ENCODE measurements around the gene VPS11. TPM values are rescaled to one million over a fixed set of nuclear protein-coding genes. Genes with fewer than 3 reads are reported as not detected.

VPS11 gene
- total RNA-seq, 1 donor from 2014 or later, result 23.4 TPM

GRCh38 chr11:119108146-119108856 is 40.7 kb downstream of the VPS11 start:
- Histone ChIP-seq H3K36me3 (peaks cover 18 to 26% of the 10 kb centered on the region in 2 donors), H3K27ac (peak overlapping the region; percentile 82 to 84), H3K9me3 (no peaks in the 10 kb centered on the region), H3K4me3 (peak overlapping the region; percentile 74 to 95), H3K27me3 (no peaks in the 10 kb centered on the region), H3K4me1 (peaks cover 5 to 20% of the 10 kb centered on the region in 2 donors)
- intact Hi-C loops (cut with DNase I), result loop anchor here (5.0 to 10.0 kb wide), 3 partner anchors 59 to 674 kb away; partner anchors contain the start of genes CBL, KMT2A and NLRX1
- DNase-seq (ENCODE audit: low spot score in 2 of 2), result no peak
- no peak for TF ChIP-seq CTCF (IDR thresholded peaks at IDR 0.05)

GRCh38 chr11:119108857-119109221 is 41.2 kb downstream of the VPS11 start:
- no peak for TF ChIP-seq CTCF (IDR thresholded peaks at IDR 0.05)
- DNase-seq (ENCODE audit: low spot score in 2 of 2), result no peak
- peak overlapping the region in 1 of 2 donors; percentile 95 for H3K4me3 ChIP-seq
- no peaks in the 10 kb centered on the region for H3K9me3 ChIP-seq
- H3K27ac ChIP-seq, result peak overlapping the region in 1 of 2 donors; percentile 82
- H3K4me1 ChIP-seq, result peaks cover 5 to 17% of the 10 kb centered on the region in 2 donors
- no peaks in the 10 kb centered on the region for H3K27me3 ChIP-seq
- intact Hi-C loops (cut with DNase I), result loop anchor here (5.0 to 10.0 kb wide), 3 partner anchors 58 to 674 kb away; partner anchors contain the start of genes CBL, KMT2A and NLRX1
- H3K36me3 ChIP-seq, result peaks cover 23 to 32% of the 10 kb centered on the region in 2 donors

- no peak overlapping the region for H3K4me3 ChIP-seq
- peaks cover 31 to 42% of the 10 kb centered on the region in 2 donors for H3K36me3 ChIP-seq
- intact Hi-C loops (cut with DNase I), result loop anchor here (5.0 to 10.0 kb wide), 3 partner anchors 57 to 675 kb away; partner anchors contain the start of genes CBL, KMT2A and NLRX1
- no peak for TF ChIP-seq CTCF (IDR thresholded peaks at IDR 0.05)
- H3K4me1 ChIP-seq, result peaks cover 5 to 17% of the 10 kb centered on the region in 2 donors
- H3K9me3 ChIP-seq, result no peaks in the 10 kb centered on the region
- DNase-seq (ENCODE audit: low spot score in 2 of 2), result no peak
- no peaks in the 10 kb centered on the region for H3K27me3 ChIP-seq
- H3K27ac ChIP-seq, result no peak overlapping the region
Measured at GRCh38 chr11:119109843-119110242, 42.2 kb downstream of the VPS11 start.

GRCh38 chr11:119110439-119110838 is 42.8 kb downstream of the VPS11 start:
- intact Hi-C loops (cut with DNase I), result no loop called here
- H3K27me3 ChIP-seq, result no peaks in the 10 kb centered on the region
- DNase-seq (ENCODE audit: low spot score in 2 of 2), result no peak
- H3K36me3 ChIP-seq, result peaks cover 31 to 45% of the 10 kb centered on the region in 2 donors
- no peak for TF ChIP-seq CTCF (IDR thresholded peaks at IDR 0.05)
- no peaks in the 10 kb centered on the region for H3K9me3 ChIP-seq
- H3K4me1 ChIP-seq, result peaks cover 5 to 17% of the 10 kb centered on the region in 2 donors
- H3K27ac ChIP-seq, result no peak overlapping the region
- no peak overlapping the region for H3K4me3 ChIP-seq

- DNase-seq (ENCODE audit: low spot score in 2 of 2), result no peak
- H3K27ac ChIP-seq, result no peak overlapping the region
- no peak for TF ChIP-seq CTCF (IDR thresholded peaks at IDR 0.05)
- peaks cover 4 to 14% of the 10 kb centered on the region in 2 donors for H3K4me1 ChIP-seq
- H3K27me3 ChIP-seq, result no peaks in the 10 kb centered on the region
- intact Hi-C loops (cut with DNase I), result no loop called here
- no peaks in the 10 kb centered on the region for H3K9me3 ChIP-seq
- H3K36me3 ChIP-seq, result peaks cover 37 to 50% of the 10 kb centered on the region in 2 donors
- no peak overlapping the region for H3K4me3 ChIP-seq
Measured at GRCh38 chr11:119111361-119111925, 43.8 kb downstream of the VPS11 start.
